GM12864 (cell line): Measurements from ENCODE around the gene GSAP.

Experiments
- DNase-seq: peaks from one replicate; pipeline ENCODE4 v3.0.0-alpha.2; 2011; ENCODE audit warnings: low read depth
- H3K4me3 ChIP-seq: 2 replicates; pipeline ENCODE4 v1.5.1; 2011; ENCODE audit warnings: mild to moderate bottlenecking, low read depth, low read length, control low read depth
- TF ChIP-seq, protein P1 (sequence below): IDR thresholded peaks from 2 replicates; pipeline ENCODE4 v1.5.1; 2011; ENCODE audit warnings: low read depth, mild to moderate bottlenecking, moderate library complexity, low read length, control low read depth, inconsistent platforms; ENCODE audit errors: missing control alignments

GSAP gene

DNA sequence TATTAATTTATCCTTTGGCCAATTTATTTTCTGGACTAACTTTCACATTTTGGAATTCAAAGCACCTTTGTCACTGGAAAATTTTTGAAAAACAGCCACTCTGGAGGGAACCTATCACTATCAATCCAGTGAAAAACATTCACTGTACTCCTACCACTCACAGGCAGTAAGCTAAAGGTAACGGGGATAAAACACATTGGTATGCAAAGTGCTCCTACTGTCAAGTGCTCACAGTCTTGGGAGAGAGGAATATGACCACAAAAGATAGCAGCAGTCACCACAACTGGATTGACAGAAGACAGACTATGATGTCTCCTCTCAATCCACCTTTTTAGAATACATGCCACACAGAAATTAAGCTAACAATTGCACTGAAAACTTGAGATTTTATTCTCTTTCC, 13.3 kb downstream of the GSAP start:
- TF ChIP-seq, protein P1, sequence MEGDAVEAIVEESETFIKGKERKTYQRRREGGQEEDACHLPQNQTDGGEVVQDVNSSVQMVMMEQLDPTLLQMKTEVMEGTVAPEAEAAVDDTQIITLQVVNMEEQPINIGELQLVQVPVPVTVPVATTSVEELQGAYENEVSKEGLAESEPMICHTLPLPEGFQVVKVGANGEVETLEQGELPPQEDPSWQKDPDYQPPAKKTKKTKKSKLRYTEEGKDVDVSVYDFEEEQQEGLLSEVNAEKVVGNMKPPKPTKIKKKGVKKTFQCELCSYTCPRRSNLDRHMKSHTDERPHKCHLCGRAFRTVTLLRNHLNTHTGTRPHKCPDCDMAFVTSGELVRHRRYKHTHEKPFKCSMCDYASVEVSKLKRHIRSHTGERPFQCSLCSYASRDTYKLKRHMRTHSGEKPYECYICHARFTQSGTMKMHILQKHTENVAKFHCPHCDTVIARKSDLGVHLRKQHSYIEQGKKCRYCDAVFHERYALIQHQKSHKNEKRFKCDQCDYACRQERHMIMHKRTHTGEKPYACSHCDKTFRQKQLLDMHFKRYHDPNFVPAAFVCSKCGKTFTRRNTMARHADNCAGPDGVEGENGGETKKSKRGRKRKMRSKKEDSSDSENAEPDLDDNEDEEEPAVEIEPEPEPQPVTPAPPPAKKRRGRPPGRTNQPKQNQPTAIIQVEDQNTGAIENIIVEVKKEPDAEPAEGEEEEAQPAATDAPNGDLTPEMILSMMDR = no peak
- no peak for DNase-seq
- no peak overlapping the region for H3K4me3 ChIP-seq

DNA sequence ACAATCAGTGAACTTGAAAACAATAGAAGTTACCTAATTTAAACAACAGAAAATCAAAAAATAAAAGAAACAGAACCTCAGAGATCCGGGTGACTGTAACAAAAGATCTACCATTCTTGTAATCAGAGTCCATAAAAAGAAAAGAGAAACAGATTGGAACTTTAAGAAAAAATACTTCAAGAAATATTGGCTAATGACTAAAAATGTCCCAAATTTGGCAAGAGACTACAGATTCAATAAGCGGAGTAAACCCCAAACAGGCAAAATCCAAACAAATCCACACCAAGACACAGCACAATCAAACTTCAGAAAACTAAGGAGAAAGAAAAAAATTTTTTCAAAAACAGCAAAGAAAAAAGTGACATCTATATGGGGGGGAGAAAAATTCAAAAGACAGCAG, 15.1 kb downstream of the GSAP start:
- TF ChIP-seq, protein P1 = no peak
- no peak overlapping the region for H3K4me3 ChIP-seq
- DNase-seq = no peak

DNA sequence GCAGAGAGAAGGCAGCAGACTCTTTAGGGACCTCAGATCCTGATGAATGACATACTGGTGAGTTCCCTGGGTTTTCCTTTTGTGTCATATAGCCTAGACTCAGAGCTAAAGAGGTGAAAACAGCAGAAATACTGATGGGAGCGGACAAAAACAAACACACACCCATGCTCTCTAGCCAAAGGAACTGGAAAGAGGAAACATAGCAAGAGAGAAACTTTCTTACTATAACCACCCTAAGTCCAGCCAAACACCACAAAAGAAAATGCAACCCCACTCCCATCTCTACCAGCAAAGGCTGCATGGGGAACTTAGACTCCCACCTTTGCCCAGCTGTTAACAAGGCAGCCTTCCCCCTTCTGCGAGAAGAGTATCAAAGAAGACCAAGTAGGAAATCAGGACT, 16.3 kb downstream of the GSAP start:
- H3K4me3 ChIP-seq = no peak overlapping the region
- DNase-seq = no peak
- TF ChIP-seq, protein P1 = no peak

DNA sequence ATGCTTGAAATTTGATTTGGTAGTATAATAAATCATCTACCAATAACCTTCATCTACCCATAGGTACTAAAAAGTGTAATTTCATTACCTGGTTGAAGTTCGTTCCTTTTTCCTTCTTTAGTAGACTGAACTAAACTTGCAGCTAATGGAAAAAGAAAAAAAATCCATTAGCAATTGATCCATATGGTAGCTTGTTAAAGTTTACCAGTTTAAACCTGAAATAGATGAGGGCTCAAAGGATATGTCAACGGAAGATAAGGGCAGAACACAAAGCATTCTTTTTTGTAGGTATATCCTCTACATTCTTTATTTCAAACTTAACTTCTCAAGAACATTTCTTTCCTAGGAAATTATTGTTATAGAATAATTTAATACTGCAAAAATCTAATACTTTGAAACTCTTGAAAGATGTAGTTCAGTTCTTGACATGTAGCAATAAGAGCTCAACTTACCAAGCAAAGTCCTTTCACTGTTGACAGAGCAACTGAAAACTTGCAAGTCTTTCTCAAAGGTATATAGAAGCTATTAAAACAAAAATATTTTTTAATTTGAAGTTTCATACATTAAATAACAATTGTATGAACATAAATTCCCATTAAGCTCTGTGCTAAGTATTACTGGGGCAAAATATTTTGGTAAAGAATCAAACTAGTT, 19.1 kb downstream of the GSAP start:
- DNase-seq = no peak
- H3K4me3 ChIP-seq = no peak overlapping the region
- TF ChIP-seq, protein P1 = no peak

DNA sequence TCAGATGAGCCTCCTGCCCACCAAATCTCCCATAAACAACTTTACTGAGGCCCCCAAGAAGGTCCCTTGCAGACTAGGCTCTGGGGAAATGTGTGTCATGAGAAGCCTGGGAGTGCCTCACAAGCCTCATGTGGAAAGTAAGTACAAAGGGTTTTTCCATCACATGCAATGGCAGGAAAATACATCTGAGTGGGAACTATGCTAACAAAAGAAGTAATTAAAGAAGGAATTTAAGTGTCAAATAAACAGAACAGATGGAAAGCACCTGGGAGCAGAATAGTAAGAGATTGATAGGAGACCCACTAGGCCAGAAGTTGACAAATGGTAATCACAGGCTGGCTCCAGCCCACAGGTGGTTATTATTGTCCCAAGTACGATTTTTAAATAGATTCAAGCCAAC, 20.5 kb downstream of the GSAP start:
- DNase-seq = no peak
- H3K4me3 ChIP-seq = no peak overlapping the region
- TF ChIP-seq, protein P1 = no peak

DNA sequence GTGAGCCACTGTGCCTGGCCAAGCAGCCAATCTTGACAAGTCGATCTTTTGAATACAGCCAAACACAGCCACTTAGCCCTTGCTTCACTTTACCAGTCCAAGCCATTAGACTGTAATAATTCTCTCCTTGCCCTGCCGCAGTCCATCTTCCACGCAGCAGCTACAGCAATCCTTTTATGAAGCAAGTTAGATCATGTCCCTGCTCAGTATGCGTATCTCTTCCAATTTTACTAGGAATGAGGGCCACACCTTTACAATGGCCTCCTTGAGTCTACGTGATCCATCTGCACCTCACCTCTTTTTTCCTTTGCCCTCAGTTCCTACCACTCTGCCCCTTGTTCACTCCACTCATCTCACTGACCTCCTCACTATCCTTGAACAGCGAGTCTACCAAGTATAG, 22.2 kb downstream of the GSAP start:
- H3K4me3 ChIP-seq = no peak overlapping the region
- DNase-seq = no peak
- TF ChIP-seq, protein P1 = no peak

DNA sequence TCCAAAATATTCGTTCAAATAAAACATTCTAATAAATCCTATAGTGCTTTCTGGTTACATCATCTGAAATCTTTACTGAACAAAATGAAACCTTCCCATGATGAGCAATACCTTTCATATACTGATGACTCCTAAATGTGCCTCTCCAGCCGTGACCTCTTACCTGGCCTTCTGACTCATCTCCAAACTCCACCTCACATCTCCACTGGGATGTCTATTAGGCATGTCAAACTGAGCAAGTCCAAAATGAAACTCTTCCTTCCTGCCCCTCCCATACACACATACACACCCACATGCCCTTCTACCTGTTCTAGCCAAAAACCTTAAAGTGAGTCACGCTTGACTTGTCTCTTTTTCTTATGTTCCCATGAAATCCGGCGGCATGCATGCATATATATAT, 22.9 kb downstream of the GSAP start:
- DNase-seq = peak; percentile 90
- TF ChIP-seq, protein P1 = no peak
- H3K4me3 ChIP-seq = no peak overlapping the region
